ENCODE results near the gene ASB2.

ASB2 gene

DNA sequence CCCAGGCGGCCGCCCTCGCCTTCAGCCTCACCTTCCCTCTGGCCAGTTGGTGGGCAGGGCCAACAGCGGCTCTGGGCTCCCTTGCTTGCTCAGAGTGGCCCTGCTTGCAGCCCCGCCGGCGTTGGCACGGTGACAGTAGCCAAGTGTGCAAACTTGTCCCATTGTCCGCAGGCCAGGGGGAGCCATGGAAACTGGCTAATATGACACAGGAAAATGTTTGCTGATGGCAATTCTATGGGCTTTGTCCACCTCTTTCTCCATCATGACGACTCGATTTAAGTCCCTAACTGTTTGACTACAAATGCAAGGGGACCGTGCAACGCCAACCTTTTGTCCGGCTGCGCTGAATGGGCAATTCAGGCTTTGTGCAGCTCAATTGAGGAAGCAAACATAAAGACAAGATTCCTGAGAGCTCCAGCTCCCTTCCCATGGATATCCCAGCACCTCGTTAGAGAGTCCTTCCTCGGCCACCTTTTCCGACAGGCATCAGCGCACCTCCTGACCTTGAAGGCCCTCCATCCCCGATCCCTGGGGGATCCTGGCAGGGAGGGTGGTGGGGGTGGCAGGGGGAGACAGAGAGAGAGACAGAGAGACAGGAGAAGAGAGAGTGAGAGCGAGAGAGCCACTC is 50.0 kb downstream of the ASB2 start:
- peak; percentile 74 for DNase-seq

DNA sequence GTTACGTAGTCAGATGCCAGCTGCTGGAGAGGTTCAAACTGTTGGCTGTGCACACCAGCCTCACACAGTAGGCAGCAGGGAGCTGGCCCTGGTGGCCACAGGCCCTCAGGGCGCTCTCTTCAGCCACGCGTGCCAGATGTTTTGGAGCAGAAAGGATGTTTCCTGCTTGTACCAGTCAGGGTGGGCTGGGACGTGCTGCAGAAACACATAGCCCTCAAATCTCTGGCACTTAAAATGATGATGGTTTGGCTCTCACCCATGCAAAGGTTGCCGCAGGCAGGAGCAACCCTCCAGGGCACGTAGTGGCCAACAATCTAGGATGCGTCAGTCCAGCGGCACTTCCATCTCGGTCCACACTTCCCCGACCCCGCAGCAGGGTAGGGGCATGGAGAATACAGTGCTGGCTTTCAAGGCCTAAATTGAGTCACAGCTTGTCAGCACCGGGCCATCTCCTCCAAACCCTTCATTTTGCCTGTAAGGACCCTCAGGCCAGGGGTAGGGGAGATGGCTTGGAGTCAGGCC is 50.9 kb downstream of the ASB2 start:
- DNase-seq: no peak

DNA sequence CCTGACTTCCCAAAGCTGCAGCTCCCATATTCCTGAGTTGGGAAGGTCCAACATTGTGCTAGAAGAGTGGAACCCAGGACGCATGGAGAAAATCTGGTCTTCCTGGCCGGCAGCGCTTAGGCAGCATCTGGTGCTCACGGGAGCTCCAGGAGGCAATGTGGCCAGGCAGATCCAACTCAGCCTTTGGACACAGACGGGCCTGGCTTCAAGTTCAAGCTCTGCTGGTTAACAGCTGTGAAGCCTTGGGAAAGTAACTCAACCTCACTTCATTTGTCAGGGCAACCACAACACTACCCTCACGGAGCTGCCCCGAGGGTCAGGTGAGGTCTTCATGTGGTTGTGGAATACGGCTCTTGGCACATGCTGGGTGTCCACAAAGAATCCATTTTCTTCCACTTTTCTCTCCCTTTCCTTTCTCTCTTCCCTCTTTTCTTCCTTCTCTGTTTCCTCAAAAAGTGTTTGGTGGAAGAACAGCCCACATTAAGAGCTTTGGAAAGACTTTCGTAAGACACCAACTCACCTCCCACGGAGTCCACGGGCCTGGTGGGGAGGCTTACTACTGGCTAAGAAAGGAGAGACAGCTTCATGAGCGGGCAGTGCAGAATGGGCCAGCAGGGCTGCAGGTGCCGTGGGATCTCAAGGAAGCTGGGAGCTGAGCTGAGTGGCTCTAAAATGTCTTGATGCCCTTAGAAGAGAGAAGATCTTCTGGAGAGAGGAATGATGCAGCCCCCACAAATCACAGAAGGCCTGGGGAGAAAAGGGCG is 51.6 kb downstream of the ASB2 start:
- no peak for DNase-seq

DNA sequence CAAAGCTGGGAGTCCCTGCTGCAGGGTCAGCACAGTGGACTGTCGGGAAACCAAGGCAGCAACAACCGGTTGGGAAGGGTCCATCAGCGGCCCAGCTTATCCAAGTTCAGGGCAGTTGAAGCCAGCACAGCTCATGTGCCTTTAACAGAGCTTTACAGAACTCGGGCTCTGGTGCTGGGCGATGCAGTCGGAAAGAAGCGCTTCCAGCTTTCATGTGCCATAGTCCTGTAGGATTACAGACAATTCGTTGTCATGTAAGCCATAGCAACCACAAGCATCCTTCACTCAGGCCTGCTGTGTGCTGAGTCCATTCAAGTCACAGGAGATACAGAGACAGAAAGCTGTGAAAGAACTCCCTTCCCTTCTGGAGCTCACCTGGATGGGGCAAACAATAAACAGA is 52.7 kb downstream of the ASB2 start:
- peak; percentile 5 for DNase-seq

DNA sequence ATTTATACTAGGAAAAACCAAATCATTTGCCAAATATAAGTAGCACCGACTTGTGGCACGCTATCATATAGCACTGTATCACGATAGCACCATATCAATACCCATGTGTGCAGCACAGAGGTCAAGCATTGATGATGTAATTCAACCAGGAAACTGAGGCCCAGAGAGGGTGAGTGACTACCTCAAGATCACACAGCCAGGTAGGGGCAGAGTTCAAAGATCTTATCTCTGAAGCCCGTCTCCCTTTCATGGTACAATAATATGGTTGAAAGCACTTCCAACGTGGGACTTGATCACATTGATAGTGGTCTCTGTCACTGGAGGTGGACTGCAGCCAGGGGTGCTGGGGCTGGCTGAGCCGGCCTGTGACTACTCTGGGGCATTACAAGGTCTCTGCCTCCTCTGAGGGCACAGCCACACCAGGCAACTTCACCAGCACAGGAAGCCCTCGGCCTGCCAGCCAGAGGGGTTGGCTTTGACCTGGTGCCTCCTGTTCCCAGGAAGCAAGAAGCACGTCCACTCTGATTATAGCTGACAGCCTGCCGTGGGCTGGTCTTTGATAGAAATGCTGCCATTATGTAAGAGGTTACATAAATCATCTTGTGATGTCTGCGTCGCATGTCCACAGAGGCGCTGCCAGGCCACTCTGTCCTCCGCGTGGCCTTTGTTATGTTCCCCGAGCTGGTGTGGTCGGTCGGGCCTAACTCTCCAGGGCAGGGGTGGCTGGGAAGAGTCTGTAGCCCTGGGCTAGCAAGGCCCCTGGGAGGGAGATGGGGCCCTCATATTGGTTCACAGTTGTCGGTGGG is 55.2 kb downstream of the ASB2 start:
- DNase-seq: no peak

DNA sequence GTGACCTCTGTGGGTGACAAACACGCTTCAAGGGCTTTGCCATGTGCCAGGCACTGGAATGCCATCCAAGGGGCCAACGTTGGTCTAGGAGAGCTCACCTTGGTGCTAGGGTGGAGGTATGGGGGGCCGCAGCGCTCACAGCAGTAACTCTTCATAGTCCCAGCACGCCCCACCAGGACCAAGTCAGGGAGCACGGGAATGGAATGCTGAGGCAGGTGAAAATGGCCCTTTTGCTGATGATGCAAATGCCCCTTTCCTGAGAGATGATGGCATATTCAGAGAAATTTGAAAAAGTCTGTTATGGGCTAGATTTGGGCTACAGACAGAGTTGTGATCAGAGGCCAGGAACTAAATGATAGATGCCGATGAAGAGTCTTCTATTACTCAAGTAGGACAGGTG is 59.2 kb downstream of the ASB2 start:
- DNase-seq: no peak

DNA sequence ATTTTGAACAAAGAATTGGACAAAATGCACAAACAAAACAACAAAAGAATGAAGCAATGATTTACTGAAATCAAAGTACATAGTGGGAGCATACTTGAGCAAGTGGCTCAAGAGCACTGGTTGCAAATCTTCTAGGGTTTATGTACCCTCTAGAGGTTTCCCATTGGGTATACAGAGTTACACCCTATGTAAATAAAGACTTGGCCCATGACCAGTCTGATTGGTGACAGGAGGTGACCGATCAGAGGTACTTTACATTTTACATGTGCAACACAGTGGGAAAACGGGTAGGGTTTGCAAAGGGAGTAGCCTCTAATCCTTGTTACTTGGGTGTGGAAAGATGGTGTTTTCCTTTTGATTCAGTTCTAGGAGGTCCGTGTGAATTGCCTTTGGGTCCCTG is 59.9 kb downstream of the ASB2 start:
- DNase-seq: no peak

DNA sequence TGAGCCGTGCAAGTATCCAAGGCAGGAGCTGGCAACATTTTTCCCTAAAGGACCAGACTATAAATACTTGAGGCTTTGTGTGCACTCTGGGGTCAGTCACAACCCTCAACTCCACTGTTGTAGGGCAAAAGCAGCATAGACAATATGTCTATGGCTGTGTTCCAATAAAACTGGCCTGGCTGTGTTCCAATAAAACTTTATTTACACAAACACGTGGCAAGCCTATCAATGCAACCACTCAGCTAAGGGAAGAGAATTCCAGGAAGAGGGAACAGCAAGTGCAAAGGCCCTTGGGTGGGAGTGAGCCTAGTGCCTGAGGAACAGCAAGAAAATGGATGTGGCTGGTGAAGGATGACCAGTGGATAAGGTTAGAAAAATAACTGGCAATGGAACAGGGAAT is 60.6 kb downstream of the ASB2 start:
- no peak for DNase-seq

DNA sequence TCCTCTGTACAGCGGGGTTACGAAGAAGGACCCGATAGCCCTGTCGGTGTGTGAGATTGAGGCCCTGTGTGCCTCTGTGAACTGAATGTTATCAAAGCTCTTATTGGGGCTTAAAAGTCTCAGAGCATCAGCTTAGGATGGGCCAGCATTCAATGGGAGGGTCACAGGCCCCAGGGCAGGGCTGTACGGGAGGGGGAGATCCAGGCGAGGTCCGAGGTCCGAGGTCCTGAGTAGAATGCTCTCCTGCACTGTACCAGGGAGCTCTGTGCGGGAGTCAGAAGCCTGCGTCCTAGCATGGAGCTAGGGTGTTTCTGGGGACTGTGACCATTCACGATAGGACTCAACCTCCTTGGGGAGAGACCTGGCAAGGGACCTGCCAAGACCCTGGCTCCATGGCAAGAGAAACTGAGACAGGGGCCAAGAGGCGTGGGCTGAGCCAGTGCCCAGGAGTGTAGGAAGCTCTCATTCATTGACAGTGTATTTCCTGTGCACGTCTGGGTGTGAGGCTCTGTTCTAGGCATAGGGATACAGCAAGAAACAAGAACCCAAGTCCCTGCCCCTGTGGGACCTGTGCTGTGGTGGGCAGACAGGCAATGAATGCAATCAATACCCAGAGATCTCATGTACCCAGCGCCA is 61.2 kb downstream of the ASB2 start:
- no peak for DNase-seq

DNA sequence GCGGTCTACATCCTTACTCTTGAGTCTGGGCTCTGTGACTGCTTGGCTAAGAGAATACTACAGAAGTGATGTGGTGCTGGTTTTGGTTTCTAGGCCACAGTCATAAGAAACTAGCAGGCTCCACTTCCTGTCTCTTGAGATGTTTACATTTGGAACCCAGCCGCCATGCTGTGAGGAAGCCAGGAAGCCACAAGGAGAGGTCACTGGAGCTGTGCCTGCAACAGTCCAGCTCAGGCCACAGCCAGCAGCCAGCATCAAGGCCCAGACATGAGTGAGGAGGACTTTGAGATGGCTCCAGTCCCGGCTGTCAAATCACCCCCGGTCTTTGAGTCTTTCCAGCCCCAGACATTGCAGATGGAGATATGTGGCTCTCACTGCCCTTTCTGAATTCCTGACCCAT is 62.1 kb downstream of the ASB2 start:
- no peak for DNase-seq

DNA sequence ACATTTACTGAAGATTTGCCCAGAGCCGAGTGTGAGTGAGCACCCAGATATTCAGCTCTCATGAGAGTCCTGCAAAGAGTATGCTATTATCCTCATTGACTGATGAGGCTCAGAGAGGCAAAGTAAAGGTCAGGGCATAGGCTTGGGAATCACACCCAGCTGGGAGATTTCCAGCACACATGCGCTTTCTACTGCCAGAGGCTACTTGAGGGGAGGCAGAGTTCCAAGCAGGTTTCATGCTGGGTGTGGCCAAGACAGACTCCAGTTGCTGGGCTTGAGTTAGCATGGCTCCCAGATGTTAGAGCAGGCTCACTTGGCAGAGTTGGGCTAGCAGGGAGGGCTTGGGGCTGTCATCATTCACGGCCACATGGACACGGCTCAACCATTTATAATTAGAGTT is 63.6 kb downstream of the ASB2 start:
- DNase-seq: no peak

DNA sequence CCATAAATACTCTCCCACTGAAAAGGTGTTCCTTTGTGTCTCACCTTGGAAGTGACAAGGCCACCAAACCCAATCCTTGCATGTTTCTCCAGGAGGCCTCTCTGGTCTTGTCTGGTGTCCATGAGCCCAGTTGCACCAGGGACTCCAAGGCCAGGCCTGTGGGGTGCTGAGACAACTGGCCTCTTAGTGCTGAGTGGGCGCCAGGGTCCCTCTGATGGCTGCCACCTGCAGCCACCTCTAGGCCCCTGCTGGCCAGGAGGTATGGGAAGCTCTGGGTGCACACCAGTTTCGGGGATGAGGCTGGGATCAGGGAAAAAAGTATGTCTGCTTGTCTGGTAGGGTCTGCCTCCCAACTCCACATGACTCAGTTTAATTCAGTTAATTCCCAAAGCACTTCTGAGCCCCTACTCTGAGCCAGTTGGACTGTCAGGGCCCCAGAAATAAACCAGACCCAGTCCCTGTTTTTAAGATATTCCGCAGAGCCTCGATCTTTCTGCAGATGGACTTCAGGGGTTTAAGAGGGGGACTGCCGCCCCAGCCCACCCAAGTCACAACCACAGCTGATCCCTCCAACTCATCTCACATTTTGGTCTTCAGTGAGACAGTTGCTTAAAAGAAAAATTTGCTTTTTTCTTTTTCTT is 64.3 kb downstream of the ASB2 start:
- DNase-seq: no peak

DNA sequence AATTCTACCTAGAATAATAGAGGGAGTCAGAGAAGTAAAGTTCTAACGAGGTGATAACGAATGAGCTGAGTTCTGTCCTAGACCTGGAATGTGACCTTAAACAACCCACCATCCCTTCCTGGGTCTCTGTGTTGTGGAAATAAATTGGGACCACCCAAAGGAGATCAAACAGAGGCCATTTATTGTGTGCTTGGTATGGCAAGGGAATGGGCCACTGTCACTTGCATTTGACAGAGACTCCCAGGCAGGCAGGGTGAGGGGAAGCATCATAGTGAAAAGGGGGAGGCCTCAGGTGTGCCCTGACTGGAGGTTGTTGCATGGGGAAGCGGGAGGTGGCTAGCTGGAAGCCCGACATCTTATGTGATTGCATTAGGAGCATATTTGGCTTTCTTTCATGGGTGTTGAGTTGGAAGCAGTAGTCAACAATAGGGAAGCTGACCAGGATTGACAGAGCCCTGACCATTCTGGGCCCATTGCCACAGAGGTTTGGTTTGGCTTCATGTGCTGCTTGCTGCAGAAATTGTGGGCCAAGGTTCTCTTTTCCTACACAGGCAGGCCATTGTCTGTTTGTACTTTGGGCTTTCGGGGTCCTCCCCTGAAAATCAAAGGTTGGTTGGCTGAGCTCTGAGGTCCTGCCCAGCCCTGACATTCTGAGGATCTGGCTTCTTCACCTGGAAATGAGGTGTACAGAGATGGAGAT is 66.8 kb downstream of the ASB2 start:
- no peak for DNase-seq

DNA sequence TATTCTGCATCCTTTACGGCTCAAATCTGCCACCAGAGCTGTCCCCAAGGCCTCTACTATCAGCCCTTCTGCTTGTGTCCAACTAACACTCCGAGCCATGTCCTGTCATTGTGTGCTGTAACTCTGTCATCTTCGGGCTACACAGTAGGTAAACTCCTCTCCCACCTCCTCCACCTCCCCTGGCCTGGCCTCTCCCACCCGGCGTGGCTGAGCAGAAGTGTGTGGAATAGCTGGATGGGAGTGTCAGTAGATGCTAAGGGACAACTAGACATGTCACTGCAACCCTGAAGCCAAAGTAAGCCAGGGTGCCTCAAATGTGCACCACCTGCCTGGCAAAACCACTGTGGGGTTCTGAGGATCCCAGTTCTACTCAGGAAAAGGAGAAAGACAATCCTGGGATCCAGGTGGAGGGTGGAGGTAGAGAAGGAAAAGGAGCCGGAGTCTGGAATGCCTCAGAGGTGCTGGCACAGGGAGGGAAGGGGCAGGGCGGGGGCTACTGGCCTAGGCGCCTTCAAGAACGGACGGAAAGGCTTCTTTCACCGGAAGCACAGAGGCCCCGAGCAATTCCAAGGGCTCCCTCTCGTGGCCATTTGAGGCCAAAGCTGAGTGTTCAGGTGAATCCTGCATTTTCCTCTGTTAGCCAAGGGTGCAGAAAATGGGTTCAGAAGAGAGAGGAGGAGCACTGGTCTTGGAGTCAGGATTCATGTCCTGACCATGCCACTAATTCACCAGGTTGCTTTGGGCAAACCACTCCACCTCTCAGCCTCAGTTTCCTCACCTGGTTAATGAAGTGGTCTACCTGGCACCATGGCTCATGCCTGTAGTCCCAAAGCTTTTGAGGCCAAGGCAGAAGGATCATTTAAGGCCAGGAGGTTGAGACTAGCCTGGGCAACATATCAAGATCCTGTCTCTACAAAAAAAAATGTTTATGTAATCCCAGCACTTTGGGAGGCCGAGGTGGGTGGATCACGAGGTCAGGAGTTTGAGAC is 69.7 kb downstream of the ASB2 start:
- peak; percentile 51 for DNase-seq

DNA sequence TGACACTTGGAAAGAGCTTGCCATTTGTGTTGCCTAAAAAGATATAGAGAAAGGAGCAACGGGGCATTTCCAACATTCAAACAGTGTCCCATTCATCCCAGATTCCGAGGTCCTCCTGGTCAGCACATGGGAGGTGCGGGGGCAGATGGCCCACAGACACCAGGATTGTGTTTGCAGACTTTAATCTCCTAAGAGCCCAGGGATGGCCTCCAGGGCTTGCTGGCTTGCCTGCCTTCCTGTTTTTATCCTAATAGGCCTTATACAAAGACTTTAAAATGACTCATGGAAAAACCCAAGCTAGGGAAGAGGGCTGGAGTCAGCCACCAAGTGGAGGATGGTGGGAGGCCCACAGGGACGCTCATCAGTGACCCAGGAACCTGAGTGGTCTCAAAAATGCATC is 70.7 kb downstream of the ASB2 start:
- no peak for DNase-seq

DNA sequence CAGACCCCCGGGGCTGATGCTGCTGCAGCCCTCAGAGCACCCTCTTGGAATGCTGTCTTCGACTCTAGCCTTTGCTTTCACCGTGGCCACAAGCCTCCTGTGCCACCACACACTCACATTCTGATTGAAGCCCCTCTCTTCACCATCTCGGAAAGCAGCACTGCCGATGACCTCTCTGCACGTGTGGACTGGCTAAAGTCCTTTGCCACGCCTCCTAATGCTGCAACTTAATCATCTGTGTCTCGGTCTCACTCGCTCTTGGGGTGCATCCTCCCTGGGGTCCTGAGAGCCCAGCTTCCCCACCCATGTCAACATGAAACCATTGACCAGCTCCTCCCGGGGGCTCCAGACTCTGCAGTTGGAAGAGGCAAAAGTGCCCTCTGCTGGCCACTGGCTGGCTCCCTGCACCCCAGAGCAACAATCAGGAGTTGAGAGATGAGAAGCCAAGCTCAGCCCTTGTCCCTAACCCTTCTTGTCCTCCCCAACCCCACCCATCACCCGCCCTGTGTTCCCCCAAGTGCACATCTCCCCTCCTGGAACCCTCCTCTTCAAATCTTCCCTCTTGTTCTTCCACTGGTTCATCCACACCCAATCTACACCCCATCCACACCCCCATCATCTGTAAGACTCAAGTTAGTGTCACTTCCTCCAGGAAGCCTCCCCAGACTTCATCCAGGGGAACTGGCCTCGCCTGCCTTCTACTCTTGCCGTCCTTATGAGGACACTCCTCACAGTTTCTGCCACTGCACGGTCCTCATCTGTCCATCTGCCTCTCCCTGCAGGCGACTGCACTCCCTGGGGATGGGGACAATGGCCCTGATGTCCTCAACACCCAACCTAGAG is 72.8 kb downstream of the ASB2 start:
- peak; percentile 2 for DNase-seq

DNA sequence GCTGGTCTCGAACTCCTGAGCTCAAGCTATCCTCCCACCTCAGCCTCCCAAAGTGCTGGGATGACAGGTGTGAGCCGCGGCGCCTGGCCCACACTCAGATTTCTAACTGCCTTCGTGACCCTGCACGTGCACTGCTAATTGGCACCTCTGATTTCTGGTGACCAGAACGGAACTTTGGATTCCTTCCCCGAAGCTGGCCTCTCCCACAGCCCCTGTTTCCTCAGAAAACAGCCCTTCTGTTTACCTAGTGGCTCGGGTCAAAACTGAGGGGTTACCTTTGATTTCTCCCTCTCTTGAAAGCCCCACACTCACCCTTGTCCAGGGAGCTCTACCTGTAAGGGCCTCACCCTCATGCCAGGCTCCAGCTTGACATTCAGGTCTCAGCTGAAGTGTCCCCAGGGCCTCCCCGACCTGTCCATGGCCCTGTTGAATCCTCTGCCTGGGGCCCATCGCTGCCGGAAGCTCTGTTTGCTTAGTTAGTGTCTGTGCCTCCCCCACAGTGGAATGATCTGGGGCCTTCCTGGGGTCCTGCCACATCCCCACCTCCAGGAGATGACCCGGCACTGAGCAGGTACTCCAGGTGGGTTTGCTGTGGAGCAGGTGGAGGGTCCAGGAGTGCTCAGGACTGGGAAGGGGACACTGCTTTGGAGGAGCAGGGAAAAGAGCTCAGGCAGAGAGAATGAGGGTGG is 73.6 kb downstream of the ASB2 start:
- DNase-seq: no peak

DNA sequence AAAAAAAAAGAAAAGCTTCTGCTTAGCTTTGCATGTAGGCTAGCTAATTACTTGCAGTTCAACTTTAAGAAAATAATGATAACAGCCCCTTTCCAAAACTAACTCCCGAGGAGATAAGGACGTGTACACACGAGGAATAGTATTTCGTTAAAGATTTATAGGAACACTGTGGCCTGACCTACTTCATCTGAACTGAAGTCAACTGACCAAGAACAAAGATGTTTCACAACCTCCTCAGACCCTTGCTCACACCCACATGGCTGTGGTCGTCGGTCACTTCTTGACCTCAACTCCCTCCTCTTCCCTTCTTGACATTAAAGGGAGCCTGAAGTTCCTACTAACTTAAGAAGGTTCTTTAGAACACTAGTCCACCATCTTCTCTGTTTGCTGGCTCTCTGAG is 74.6 kb downstream of the ASB2 start:
- no peak for DNase-seq

DNA sequence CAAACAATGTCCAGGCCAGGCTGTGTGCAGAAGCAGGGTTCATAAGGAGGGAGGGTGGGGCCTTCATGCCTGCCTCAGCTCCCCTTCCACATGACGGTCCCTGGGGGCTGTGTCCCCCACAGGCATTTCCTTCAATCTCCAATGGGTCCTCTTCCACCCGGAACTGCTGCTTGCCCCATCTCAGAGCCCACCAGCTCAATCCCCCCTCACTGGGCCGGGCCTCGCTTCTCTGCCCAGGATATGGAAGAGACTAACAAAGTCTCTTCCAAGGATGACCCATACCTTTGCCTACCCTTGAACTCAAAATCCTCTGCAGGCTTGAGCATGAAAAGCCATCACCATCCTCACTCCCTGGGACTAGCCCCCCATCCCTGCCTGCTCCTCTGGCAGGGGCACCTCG is 77.6 kb downstream of the ASB2 start:
- DNase-seq: no peak

All from NCI-H1092 treated with DMSO at 0.1 percent for 48 hours (cell line).